ENCODE data around the gene DPCD. TPM values are rescaled to one million over a fixed set of nuclear protein-coding genes. Genes with fewer than 3 reads are reported as not detected.
"Not testable (repeated sequence)": the region's sequence is repeated elsewhere in the genome, so short reads cannot be mapped to it uniquely, and the experiment has no call there.

The DPCD gene
- total and polyA plus RNA-seq, 8 donors, result 4.7 to 17.0 (median 7.1) TPM

DNA sequence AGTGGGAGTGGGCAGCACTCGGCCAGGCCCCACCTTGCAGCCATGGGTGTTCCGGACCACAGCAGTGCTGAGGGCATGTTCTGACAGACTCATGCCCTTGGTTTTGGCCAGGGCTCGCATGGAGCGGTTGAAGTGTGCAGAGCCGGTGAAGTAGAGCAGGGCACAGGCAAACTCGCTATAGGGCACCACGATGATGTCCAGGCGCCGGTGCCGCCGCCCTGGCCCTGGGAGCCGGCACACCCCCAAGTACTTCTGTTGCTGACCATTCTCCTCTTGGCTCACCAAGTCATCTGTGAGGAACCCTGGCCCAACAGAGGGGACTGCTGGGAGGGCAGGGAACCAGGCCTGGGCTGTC is 8.6 kb upstream of the DPCD start:
- no peaks in the 10 kb centered on the region for H3K9me3 ChIP-seq
- no peaks in the 10 kb centered on the region for H3K4me1 ChIP-seq
- FAIRE-seq, result no peak
- no peak overlapping the region for H3K4me3 ChIP-seq
- no peak for TF ChIP-seq CTCF (IDR thresholded peaks at IDR 0.05)
- intact Hi-C loops (cut with DNase I), result loop anchor here in 1 of 3 donors (10.0 kb wide), 2 partner anchors 305 to 365 kb away; no protein-coding TSS in a partner anchor
- DNase-seq, result no peak
- WGBS, 2 donors, result 96 to 99% methylated on average over 12 of the region's 12 CpGs
- H3K36me3 ChIP-seq, result peaks cover 0 to 16% (median 0%) of the 10 kb centered on the region in 3 donors
- H3K27ac ChIP-seq, result no peak overlapping the region
- no peaks in the 10 kb centered on the region for H3K27me3 ChIP-seq
- no peak for ATAC-seq

DNA sequence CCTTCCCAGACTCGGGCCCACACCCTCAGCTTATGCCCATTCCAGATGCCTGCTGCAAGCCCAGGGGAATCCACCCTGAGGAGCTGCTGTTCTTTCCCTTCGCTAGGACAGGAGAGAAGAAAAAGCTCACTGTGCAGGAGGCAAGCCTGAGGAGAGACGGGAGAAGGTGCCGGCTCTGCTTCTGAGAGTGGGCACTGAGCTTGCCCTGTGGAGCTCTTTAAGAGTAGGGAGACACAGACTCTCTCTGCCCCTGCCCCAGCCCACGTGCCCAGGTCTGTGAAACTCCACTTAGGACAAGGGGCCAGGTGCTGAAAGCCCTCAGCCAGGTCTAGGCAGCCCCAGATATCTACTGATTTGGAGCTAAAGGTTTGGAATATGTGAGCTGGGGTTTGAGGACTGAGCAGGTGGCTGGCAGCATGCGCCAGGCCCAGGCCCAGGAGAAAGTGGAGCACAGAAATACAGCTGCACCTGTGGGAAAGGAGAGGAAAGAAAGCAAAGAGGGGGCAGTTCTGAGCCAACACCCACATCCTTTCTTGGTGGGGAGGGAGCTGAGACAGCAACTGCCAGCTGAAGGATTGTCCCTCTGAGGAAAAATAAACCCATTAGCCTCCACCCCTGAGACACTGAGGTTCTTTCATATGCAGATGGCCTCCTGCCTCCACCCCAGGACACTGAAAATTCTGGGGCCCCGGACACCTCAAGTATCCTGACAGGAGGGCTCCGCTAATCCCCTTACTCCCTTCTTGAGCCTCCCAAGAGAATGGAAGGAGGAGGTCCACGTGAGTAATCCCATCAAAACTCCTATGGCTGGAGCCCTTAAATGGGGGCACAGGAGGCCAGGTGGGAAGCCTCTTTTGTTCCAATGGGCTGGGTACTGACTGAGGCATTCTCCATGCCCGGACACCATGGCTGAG is 7.4 kb upstream of the DPCD start:
- Histone ChIP-seq H3K4me1 (no peaks in the 10 kb centered on the region), H3K9me3 (no peaks in the 10 kb centered on the region), H3K27ac (no peak overlapping the region), H3K27me3 (no peaks in the 10 kb centered on the region), H3K36me3 (peaks cover 0 to 16% (median 0%) of the 10 kb centered on the region in 3 donors), H3K4me3 (no peak overlapping the region)
- ATAC-seq, result no peak
- no peak for TF ChIP-seq CTCF (IDR thresholded peaks at IDR 0.05)
- intact Hi-C loops (cut with DNase I), result no loop called here
- no peak for DNase-seq
- 87 to 90% methylated on average over 10 of the region's 10 CpGs for WGBS, 2 donors
- FAIRE-seq, result no peak

DNA sequence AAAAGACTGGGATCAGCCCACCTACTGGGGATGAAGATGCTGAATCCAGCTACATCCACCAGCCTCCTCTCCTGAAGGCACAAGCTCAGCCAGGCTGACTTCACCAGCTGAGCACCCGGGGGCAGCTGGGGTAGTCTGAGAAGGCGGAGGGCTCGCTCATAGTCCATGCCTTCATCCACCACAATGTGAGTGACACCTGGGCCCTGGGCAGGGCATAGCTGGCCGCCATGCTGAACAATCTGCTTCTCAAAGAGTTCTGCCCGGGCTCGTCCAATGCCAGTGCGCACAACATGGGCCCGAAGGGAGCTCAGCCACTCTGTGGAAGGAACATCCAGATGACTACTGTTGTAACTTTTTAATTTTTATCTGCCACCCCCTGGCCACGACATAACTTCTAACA is 2.3 kb upstream of the DPCD start:
- DNase-seq (no peak), FAIRE-seq (no peak), ATAC-seq (no peak)
- WGBS, 2 donors, result 93 to 96% methylated on average over 9 of the region's 9 CpGs
- TF ChIP-seq CTCF (IDR thresholded peaks at IDR 0.05), result no peak
- peaks cover 3 to 8% (median 5%) of the 10 kb centered on the region in 3 donors for H3K4me1 ChIP-seq
- H3K9me3 ChIP-seq, result no peaks in the 10 kb centered on the region
- H3K27ac ChIP-seq, result no peak overlapping the region
- H3K36me3 ChIP-seq, result no peaks in the 10 kb centered on the region
- no peak overlapping the region for H3K4me3 ChIP-seq
- intact Hi-C loops (cut with DNase I), result no loop called here
- H3K27me3 ChIP-seq, result no peaks in the 10 kb centered on the region

DNA sequence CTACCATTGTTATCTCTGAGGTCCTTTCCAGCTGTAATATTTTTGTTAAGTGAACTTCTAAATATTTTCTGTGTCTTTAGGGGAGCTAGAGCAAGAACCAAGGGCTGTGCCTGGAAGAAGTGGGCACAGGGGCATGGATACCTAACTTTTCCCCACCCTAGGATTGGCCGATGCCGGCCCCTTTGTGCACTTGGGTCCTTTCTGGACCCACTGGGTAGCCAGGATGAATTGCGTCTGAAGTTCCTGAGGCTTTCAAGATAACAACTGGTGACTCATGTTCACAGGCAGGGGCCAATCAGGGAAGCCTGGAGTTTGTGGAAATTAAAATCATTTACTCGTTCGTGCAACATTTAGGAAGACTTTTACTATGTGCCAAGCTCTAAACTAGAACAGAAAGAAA is 758 bp downstream of the DPCD start:
- peaks cover 3 to 8% (median 5%) of the 10 kb centered on the region in 3 donors for H3K4me1 ChIP-seq
- no peak for DNase-seq
- H3K4me3 ChIP-seq, result peak overlapping the region; percentile 66 to 94 (median 88)
- H3K36me3 ChIP-seq, result no peaks in the 10 kb centered on the region
- no peak for TF ChIP-seq CTCF (IDR thresholded peaks at IDR 0.05)
- no peaks in the 10 kb centered on the region for H3K27me3 ChIP-seq
- no peaks in the 10 kb centered on the region for H3K9me3 ChIP-seq
- 54 to 63% methylated on average over 5 of the region's 5 CpGs for WGBS, 2 donors
- ATAC-seq, result no peak
- no peak overlapping the region for H3K27ac ChIP-seq
- FAIRE-seq, result no peak
- intact Hi-C loops (cut with DNase I), result no loop called here

GRCh38 chr10:101593331-101593730 is 5.2 kb downstream of the DPCD start:
- WGBS, 2 donors, result 78 to 88% methylated on average over 2 of the region's 2 CpGs
- DNase-seq; H3K9me3 ChIP-seq; H3K4me3 ChIP-seq; H3K27ac ChIP-seq; H3K36me3 ChIP-seq; H3K27me3 ChIP-seq; H3K4me1 ChIP-seq; intact Hi-C loops (cut with DNase I); FAIRE-seq: not testable (repeated sequence)
- peak in 2 of 4 donors; percentile 29 to 57 for ATAC-seq

Data from pancreas (tissue), 10 donors.